ENCODE measurements around the gene PIK3C2G.

Gene PIK3C2G

DNA sequence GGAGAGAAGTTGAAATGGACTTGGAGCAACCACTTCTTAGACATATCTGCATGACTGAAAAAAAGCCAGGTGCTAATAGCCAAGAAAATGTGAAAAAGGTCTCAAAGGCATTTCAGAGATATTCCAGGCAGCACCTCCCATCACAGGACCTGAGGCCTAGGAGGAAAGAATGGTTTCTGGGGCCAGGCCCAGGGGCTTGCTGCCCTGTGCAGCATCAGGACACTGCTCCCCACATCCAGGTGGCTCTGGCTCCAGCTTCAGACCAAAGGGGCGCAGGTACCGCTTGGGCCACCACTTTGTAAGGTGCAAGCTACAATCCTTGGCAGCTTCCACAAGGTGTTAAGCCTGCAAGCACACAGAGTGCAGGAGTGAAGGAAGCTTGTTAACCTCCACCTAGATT is 114.3 kb downstream of the PIK3C2G start:
- Histone ChIP-seq H3K79me2 (ENCODE audit: insufficient read depth, low read length) (no peaks in the 10 kb centered on the region), H3K4me2 (ENCODE audit: low read depth, low read length, poor library complexity, severe bottlenecking) (no peak overlapping the region), H2AFZ (ENCODE audit: low read length) (no peak overlapping the region), H3K9me2 (replicated peaks; ENCODE audit: low read depth, low read length) (no peaks in the 10 kb centered on the region), H3K9me3 (ENCODE audit: insufficient read depth, low read depth, low read length) (no peaks in the 10 kb centered on the region; the same call in 1 of the 2 replicates), H4K20me1 (ENCODE audit: insufficient read depth, low read length, poor library complexity, severe bottlenecking) (no peaks in the 10 kb centered on the region), H3K9ac (ENCODE audit: low read depth, low read length, poor library complexity, severe bottlenecking) (no peak overlapping the region), H3K4me3 (ENCODE audit: low read length, poor library complexity, severe bottlenecking) (no peak overlapping the region), H3F3A (ENCODE audit: low read depth) (no peaks in the 10 kb centered on the region), H3K4me1 (ENCODE audit: insufficient read depth, low read length, poor library complexity, severe bottlenecking) (no peaks in the 10 kb centered on the region), H3K27me3 (ENCODE audit: insufficient read depth, low read length, poor library complexity, severe bottlenecking) (no peaks in the 10 kb centered on the region), H3K36me3 (ENCODE audit: insufficient read depth, low read length) (no peaks in the 10 kb centered on the region)
- TF ChIP-seq EZH2phosphoT487 (IDR thresholded peaks at IDR 0.05; ENCODE audit: borderline replicate concordance), result no peak
- TF ChIP-seq, protein P1, sequence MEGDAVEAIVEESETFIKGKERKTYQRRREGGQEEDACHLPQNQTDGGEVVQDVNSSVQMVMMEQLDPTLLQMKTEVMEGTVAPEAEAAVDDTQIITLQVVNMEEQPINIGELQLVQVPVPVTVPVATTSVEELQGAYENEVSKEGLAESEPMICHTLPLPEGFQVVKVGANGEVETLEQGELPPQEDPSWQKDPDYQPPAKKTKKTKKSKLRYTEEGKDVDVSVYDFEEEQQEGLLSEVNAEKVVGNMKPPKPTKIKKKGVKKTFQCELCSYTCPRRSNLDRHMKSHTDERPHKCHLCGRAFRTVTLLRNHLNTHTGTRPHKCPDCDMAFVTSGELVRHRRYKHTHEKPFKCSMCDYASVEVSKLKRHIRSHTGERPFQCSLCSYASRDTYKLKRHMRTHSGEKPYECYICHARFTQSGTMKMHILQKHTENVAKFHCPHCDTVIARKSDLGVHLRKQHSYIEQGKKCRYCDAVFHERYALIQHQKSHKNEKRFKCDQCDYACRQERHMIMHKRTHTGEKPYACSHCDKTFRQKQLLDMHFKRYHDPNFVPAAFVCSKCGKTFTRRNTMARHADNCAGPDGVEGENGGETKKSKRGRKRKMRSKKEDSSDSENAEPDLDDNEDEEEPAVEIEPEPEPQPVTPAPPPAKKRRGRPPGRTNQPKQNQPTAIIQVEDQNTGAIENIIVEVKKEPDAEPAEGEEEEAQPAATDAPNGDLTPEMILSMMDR (conservative IDR thresholded peaks at IDR 0.05; ENCODE audit: low read length), result no peak

DNA sequence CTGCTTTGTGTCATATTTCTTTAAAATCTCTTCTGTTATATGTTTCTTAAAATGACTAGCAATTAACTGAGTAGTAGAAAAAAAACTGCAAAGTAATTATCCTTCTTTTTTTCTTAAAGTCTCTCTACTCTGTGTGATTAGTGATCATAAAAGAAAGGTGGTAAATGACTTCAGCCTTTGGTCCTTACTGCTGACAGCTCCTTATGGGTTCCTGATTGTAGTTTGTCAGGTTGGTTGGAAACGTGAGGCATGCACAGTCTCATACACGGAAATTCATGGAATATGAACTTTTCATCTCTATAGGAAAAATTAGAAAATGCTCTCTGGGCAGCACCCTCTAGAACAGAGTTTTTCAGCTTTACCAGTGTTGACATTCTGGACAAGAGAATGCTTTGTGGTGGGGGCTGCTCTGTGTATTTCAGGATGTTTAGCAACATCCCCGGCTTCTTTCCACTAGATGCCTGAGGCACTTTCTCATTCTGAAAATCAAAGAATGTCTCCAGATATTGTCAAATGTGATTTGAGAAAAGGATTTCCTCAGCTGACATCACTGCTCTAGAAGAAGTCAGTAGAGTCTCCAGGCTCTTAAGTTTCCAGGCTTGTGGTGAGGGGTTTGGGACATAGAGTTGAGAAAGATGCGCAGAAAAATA is 121.0 kb downstream of the PIK3C2G start:
- Histone ChIP-seq H3K27me3 (ENCODE audit: insufficient read depth, low read length, poor library complexity, severe bottlenecking) (no peaks in the 10 kb centered on the region), H3K9me3 (ENCODE audit: insufficient read depth, low read depth, low read length) (no peaks in the 10 kb centered on the region), H2AFZ (ENCODE audit: low read length) (no peak overlapping the region), H3K79me2 (ENCODE audit: insufficient read depth, low read length) (no peaks in the 10 kb centered on the region), H3F3A (ENCODE audit: low read depth) (no peaks in the 10 kb centered on the region), H3K4me1 (ENCODE audit: insufficient read depth, low read length, poor library complexity, severe bottlenecking) (no peaks in the 10 kb centered on the region), H3K9ac (ENCODE audit: low read depth, low read length, poor library complexity, severe bottlenecking) (no peak overlapping the region), H3K4me2 (ENCODE audit: low read depth, low read length, poor library complexity, severe bottlenecking) (no peak overlapping the region), H3K4me3 (ENCODE audit: low read length, poor library complexity, severe bottlenecking) (no peak overlapping the region), H3K36me3 (ENCODE audit: insufficient read depth, low read length) (no peaks in the 10 kb centered on the region), H3K9me2 (replicated peaks; ENCODE audit: low read depth, low read length) (no peaks in the 10 kb centered on the region), H4K20me1 (ENCODE audit: insufficient read depth, low read length, poor library complexity, severe bottlenecking) (no peaks in the 10 kb centered on the region)
- TF ChIP-seq, protein P1 (conservative IDR thresholded peaks at IDR 0.05; ENCODE audit: low read length), result no peak
- no peak for TF ChIP-seq EZH2phosphoT487 (IDR thresholded peaks at IDR 0.05; ENCODE audit: borderline replicate concordance)

DNA sequence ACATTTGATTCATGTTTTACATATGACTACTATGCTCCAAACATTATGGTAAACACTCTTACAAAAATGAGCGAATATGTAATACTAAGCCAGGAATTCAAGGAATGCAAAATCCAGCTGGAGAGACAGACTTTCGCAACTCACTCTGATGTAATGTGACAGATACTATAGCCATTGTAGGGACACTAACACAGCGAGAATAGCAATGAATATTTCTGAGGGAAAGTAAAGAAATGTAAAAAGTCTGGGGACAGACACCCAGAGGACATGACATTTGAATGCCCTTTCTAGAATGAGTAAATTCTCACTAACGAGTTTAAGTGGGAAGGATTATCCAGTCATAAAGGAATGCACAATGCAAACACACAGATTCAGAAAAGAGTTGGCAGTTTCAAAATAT is 121.9 kb downstream of the PIK3C2G start:
- Histone ChIP-seq H3K9ac (ENCODE audit: low read depth, low read length, poor library complexity, severe bottlenecking) (no peak overlapping the region), H3K4me3 (ENCODE audit: low read length, poor library complexity, severe bottlenecking) (no peak overlapping the region), H3K9me2 (replicated peaks; ENCODE audit: low read depth, low read length) (no peaks in the 10 kb centered on the region), H3F3A (ENCODE audit: low read depth) (no peaks in the 10 kb centered on the region), H3K4me2 (ENCODE audit: low read depth, low read length, poor library complexity, severe bottlenecking) (no peak overlapping the region), H3K4me1 (ENCODE audit: insufficient read depth, low read length, poor library complexity, severe bottlenecking) (no peaks in the 10 kb centered on the region), H3K9me3 (ENCODE audit: insufficient read depth, low read depth, low read length) (no peaks in the 10 kb centered on the region), H3K79me2 (ENCODE audit: insufficient read depth, low read length) (no peaks in the 10 kb centered on the region), H2AFZ (ENCODE audit: low read length) (no peak overlapping the region), H3K36me3 (ENCODE audit: insufficient read depth, low read length) (no peaks in the 10 kb centered on the region), H3K27me3 (ENCODE audit: insufficient read depth, low read length, poor library complexity, severe bottlenecking) (no peaks in the 10 kb centered on the region), H4K20me1 (ENCODE audit: insufficient read depth, low read length, poor library complexity, severe bottlenecking) (no peaks in the 10 kb centered on the region)
- TF ChIP-seq EZH2phosphoT487 (IDR thresholded peaks at IDR 0.05; ENCODE audit: borderline replicate concordance), result no peak
- TF ChIP-seq, protein P1 (conservative IDR thresholded peaks at IDR 0.05; ENCODE audit: low read length), result no peak

Data from Loucy (cell line).